Limb (tissue), 2 donors: ENCODE measurements around the gene DGKH.

Experiments
- DNase-seq, 2 donors: peaks; one replicate each; pipeline ENCODE4 v3.0.0-alpha.2; 2016; ENCODE audit errors: extremely low spot score in 2 of 2

DGKH gene

GRCh38 chr13:42039946-42040729 lies 8.3 kb upstream of the DGKH start:
- peak; percentile 73 to 95 for DNase-seq

- no peak for DNase-seq
Measured at GRCh38 chr13:42040730-42041010, 7.8 kb upstream of the DGKH start.

GRCh38 chr13:42041011-42041683 lies 7.3 kb upstream of the DGKH start:
- DNase-seq: peak in 1 of 2 donors; percentile 70

- peak; percentile 49 to 62 for DNase-seq
Measured at GRCh38 chr13:42041684-42042035, 6.8 kb upstream of the DGKH start.

GRCh38 chr13:42043676-42044075 lies 4.8 kb upstream of the DGKH start:
- no peak for DNase-seq

- DNase-seq: no peak
Measured at GRCh38 chr13:42046448-42046847, 2.0 kb upstream of the DGKH start.

GRCh38 chr13:42047561-42048341 lies 697 bp upstream of the DGKH start:
- peak; percentile 59 to 64 for DNase-seq

GRCh38 chr13:42048684-42049453 lies 421 bp downstream of the DGKH start:
- peak; percentile 55 to 88 for DNase-seq

- no peak for DNase-seq
Measured at GRCh38 chr13:42049454-42049813, 986 bp downstream of the DGKH start.

- no peak for DNase-seq
Measured at GRCh38 chr13:42054798-42055499, 6.5 kb downstream of the DGKH start.

- DNase-seq: no peak
Measured at GRCh38 chr13:42055500-42056085, 7.1 kb downstream of the DGKH start.

- DNase-seq: no peak
Measured at GRCh38 chr13:42056146-42056545, 7.7 kb downstream of the DGKH start.

- DNase-seq: no peak
Measured at GRCh38 chr13:42056583-42056982, 8.1 kb downstream of the DGKH start.

GRCh38 chr13:42057918-42058530 lies 9.6 kb downstream of the DGKH start:
- no peak for DNase-seq

GRCh38 chr13:42061943-42062342 lies 13.5 kb downstream of the DGKH start:
- DNase-seq: no peak

GRCh38 chr13:42063105-42063504 lies 14.7 kb downstream of the DGKH start:
- DNase-seq: no peak

- DNase-seq: no peak
Measured at GRCh38 chr13:42064259-42064658, 15.8 kb downstream of the DGKH start.

GRCh38 chr13:42064966-42065365 lies 16.5 kb downstream of the DGKH start:
- DNase-seq: no peak

- no peak for DNase-seq
Measured at GRCh38 chr13:42065414-42065813, 17.0 kb downstream of the DGKH start.

GRCh38 chr13:42066542-42066941 lies 18.1 kb downstream of the DGKH start:
- no peak for DNase-seq
